Activated gamma-delta T cell treated with Interleukin-2 at 50 U/mL for 16 hours (primary cell): ENCODE measurements around the gene CLIP2.
A peak's percentile ranks its signal among the peaks of the same experiment; 100 is the strongest.
"Not testable (repeated sequence)": the region's sequence is repeated elsewhere in the genome, so short reads cannot be mapped to it uniquely, and the experiment has no call there.

Source experiments
- DNase-seq: peaks from one replicate; pipeline ENCODE4 v3.0.0-alpha.2; 2020

Gene CLIP2

GRCh38 chr7:74300926-74301325, 11.7 kb downstream of the CLIP2 start:
- no peak for DNase-seq

- DNase-seq, result no peak
Observed at GRCh38 chr7:74302745-74303221, 13.6 kb downstream of the CLIP2 start.

GRCh38 chr7:74304550-74304949, 15.3 kb downstream of the CLIP2 start:
- no peak for DNase-seq

GRCh38 chr7:74306004-74306729, 17.0 kb downstream of the CLIP2 start:
- DNase-seq, result peak; percentile 6

GRCh38 chr7:74306730-74307469, 17.7 kb downstream of the CLIP2 start:
- peak; percentile 8 for DNase-seq

- no peak for DNase-seq
Observed at GRCh38 chr7:74307738-74308505, 18.7 kb downstream of the CLIP2 start.

- no peak for DNase-seq
Observed at GRCh38 chr7:74309181-74309580, 20.0 kb downstream of the CLIP2 start.

- DNase-seq, result no peak
Observed at GRCh38 chr7:74311305-74311744, 22.1 kb downstream of the CLIP2 start.

GRCh38 chr7:74312418-74313028, 23.3 kb downstream of the CLIP2 start:
- DNase-seq, result no peak

- not testable (repeated sequence) for DNase-seq
Observed at GRCh38 chr7:74315891-74316290, 26.7 kb downstream of the CLIP2 start.

- DNase-seq, result no peak
Observed at GRCh38 chr7:74317146-74317782, 28.1 kb downstream of the CLIP2 start.

- no peak for DNase-seq
Observed at GRCh38 chr7:74318043-74318442, 28.8 kb downstream of the CLIP2 start.

- no peak for DNase-seq
Observed at GRCh38 chr7:74320645-74321221, 31.5 kb downstream of the CLIP2 start.

- not testable (repeated sequence) for DNase-seq
Observed at GRCh38 chr7:74322892-74323291, 33.7 kb downstream of the CLIP2 start.

- DNase-seq, result no peak
Observed at GRCh38 chr7:74324531-74325209, 35.5 kb downstream of the CLIP2 start.

GRCh38 chr7:74325210-74325565, 36.0 kb downstream of the CLIP2 start:
- no peak for DNase-seq

GRCh38 chr7:74329225-74329624, 40.0 kb downstream of the CLIP2 start:
- DNase-seq, result no peak

- DNase-seq, result no peak
Observed at GRCh38 chr7:74332373-74333176, 43.4 kb downstream of the CLIP2 start.

GRCh38 chr7:74334030-74334429, 44.8 kb downstream of the CLIP2 start:
- DNase-seq, result no peak

- DNase-seq, result no peak
Observed at GRCh38 chr7:74337926-74338325, 48.7 kb downstream of the CLIP2 start.
